DND-41 (cell line): ENCODE data around the gene MAB21L4.

Source experiments
- EZH2 ChIP-seq: IDR thresholded peaks from 3 replicates; pipeline ENCODE4 v1.6.1; 2012; ENCODE audit warnings: borderline replicate concordance, low read depth, mild to moderate bottlenecking, moderate library complexity, low read length, inconsistent platforms; ENCODE audit not compliant: severe bottlenecking
- TF ChIP-seq, protein P1 (sequence below): IDR thresholded peaks from 2 replicates; pipeline ENCODE4 v1.5.1; 2012; ENCODE audit warnings: borderline replicate concordance, low read length, moderate library complexity, mild to moderate bottlenecking; ENCODE audit not compliant: poor library complexity, severe bottlenecking; ENCODE audit errors: extremely low read depth

DNA sequence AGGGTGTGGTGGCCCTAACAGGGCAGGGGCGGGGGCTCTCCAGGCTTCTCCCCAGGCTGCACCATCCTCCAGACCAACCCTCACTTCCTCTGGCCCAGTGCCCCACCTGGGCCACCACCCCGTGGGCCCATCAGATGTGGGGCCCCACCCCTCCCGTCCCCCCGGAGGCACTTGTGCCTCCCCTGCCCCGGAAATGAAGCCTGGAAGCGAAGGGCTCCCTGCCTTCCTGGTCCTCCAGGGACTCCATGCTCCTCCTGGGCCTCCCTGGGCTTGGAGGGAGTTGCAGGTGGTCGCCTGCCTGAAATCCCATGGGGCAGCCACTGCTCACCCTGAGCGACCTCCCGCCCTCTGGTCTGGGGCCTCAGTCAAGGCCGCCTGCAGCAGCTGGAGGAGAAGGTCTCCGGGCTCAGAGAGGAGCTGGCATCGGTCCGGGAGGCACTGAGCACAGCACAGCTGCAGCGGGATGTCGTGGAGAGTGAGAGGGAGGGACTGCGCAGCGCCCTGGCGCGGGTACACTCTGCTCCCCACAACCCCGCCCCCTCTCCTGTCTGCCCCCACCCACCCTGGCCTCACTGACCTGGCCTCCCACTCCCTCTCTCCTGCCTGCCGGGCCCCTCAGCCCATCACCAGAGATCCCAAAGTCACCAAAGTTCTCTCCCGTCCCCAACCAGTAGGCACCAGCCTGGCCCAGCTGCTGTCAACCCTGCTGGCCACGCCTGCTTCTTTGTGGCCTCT lies 38.2 kb upstream of the MAB21L4 start:
- TF ChIP-seq, protein P1, sequence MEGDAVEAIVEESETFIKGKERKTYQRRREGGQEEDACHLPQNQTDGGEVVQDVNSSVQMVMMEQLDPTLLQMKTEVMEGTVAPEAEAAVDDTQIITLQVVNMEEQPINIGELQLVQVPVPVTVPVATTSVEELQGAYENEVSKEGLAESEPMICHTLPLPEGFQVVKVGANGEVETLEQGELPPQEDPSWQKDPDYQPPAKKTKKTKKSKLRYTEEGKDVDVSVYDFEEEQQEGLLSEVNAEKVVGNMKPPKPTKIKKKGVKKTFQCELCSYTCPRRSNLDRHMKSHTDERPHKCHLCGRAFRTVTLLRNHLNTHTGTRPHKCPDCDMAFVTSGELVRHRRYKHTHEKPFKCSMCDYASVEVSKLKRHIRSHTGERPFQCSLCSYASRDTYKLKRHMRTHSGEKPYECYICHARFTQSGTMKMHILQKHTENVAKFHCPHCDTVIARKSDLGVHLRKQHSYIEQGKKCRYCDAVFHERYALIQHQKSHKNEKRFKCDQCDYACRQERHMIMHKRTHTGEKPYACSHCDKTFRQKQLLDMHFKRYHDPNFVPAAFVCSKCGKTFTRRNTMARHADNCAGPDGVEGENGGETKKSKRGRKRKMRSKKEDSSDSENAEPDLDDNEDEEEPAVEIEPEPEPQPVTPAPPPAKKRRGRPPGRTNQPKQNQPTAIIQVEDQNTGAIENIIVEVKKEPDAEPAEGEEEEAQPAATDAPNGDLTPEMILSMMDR: no peak
- TF ChIP-seq EZH2: no peak
